GM23248 (cell line): ENCODE results near the gene MRTFB.

Source experiments
- EZH2 ChIP-seq: fragments of 200-600 bp; sonication (generic); IDR thresholded peaks from 2 replicates; pipeline ENCODE4 v1.6.1; 2018; ENCODE audit warnings: antibody characterized with exemption, mild to moderate bottlenecking; ENCODE audit not compliant: insufficient read depth, poor library complexity, severe bottlenecking
- EZH2phosphoT487 ChIP-seq: fragments of 200-600 bp; sonication (generic); IDR thresholded peaks from 2 replicates; pipeline ENCODE4 v1.6.1; 2018; ENCODE audit warnings: antibody characterized with exemption, moderate library complexity, mild to moderate bottlenecking, low read depth; ENCODE audit not compliant: insufficient read depth

DNA sequence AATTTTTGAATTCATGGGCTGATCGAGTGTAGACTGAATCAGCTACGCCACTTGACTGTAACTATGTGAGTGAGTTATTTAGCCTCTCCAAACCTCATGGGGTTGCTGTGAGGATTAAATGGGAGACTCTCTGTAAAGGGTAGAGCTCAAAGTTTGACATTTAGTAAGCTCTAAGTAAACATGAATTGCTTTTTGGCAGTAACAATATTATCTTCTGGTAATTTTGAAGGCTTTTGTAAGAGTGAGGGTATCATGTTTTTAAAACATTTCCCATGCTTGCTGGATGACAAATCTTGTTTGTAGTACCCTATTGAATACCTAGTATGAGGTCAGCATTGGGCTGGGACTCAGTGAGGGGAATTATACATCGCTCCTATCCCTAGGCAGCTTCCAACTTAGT, 35.3 kb downstream of the MRTFB start:
- TF ChIP-seq EZH2 (no peak), EZH2phosphoT487 (no peak)
